ENCODE data around the gene SGK1. TPM values are rescaled to one million over a fixed set of nuclear protein-coding genes. Genes with fewer than 3 reads are reported as not detected.
"Not testable (repeated sequence)": the region's sequence is repeated elsewhere in the genome, so short reads cannot be mapped to it uniquely, and the experiment has no call there.

Gene SGK1
- total RNA-seq, 6 experiments from 2014 or later: 15.9 to 149 (median 43.0) TPM

GRCh38 chr6:134321246-134321645 is 3.3 kb upstream of the SGK1 start:
- TF ChIP-seq CTCF (IDR thresholded peaks at IDR 0.05) (no peak), POLR2A (IDR thresholded peaks at IDR 0.05) (no peak)
- no peaks in the 10 kb centered on the region for H3K36me3 ChIP-seq
- no peak for ATAC-seq

GRCh38 chr6:134319686-134320085 is 1.8 kb upstream of the SGK1 start:
- 47% methylated on average over 2 of the region's 2 CpGs for WGBS (ENCODE audit: insufficient coverage, low coverage, low lambda C conversion rate, missing lambda C conversion rate)
- DNase-seq; H3K9me3 ChIP-seq; H3K4me3 ChIP-seq; H3K36me3 ChIP-seq; H3K27ac ChIP-seq; H3K27me3 ChIP-seq; H3K4me1 ChIP-seq; intact Hi-C loops (cut with DNase I); ATAC-seq: not testable (repeated sequence)

More at GRCh38 chr6:134321246-134321645, 3.3 kb upstream of the SGK1 start:
- no peaks in the 10 kb centered on the region for H3K27me3 ChIP-seq
- intact Hi-C loops (cut with DNase I): no loop called here
- no peaks in the 10 kb centered on the region for H3K9me3 ChIP-seq
- no peak overlapping the region for H3K27ac ChIP-seq
- H3K4me3 ChIP-seq: no peak overlapping the region
- peaks cover 0 to 9% (median 2%) of the 10 kb centered on the region in 4 donors for H3K4me1 ChIP-seq
- WGBS (ENCODE audit: insufficient coverage, low coverage, low lambda C conversion rate, missing lambda C conversion rate): 55% methylated on average over 3 of the region's 3 CpGs
- DNase-seq: no peak

GRCh38 chr6:134318974-134319281 is 1.0 kb upstream of the SGK1 start:
- Histone ChIP-seq H3K36me3 (no peaks in the 10 kb centered on the region), H3K4me3 (no peak overlapping the region), H3K9me3 (no peaks in the 10 kb centered on the region), H3K27me3 (no peaks in the 10 kb centered on the region), H3K4me1 (peaks cover 0 to 9% (median 2%) of the 10 kb centered on the region in 4 donors), H3K27ac (no peak overlapping the region)
- intact Hi-C loops (cut with DNase I): no loop called here
- TF ChIP-seq POLR2A (IDR thresholded peaks at IDR 0.05) (no peak), CTCF (IDR thresholded peaks at IDR 0.05) (no peak)
- no peak for DNase-seq
- ATAC-seq: no peak
- WGBS (ENCODE audit: insufficient coverage, low coverage, low lambda C conversion rate, missing lambda C conversion rate): 89% methylated on average over 1 of the region's 1 CpG

GRCh38 chr6:134318236-134318973 is 493 bp upstream of the SGK1 start:
- Histone ChIP-seq H3K4me3 (no peak overlapping the region), H3K27ac (no peak overlapping the region), H3K4me1 (peaks cover 0 to 9% (median 2%) of the 10 kb centered on the region in 4 donors), H3K9me3 (no peaks in the 10 kb centered on the region), H3K36me3 (no peaks in the 10 kb centered on the region), H3K27me3 (no peaks in the 10 kb centered on the region)
- WGBS (ENCODE audit: insufficient coverage, low coverage, low lambda C conversion rate, missing lambda C conversion rate): 19% methylated on average over 8 of the region's 8 CpGs
- no peak for TF ChIP-seq CTCF (IDR thresholded peaks at IDR 0.05)
- TF ChIP-seq POLR2A (IDR thresholded peaks at IDR 0.05): no peak
- intact Hi-C loops (cut with DNase I): no loop called here
- DNase-seq: no peak
- no peak for ATAC-seq

- Histone ChIP-seq H3K36me3 (no peaks in the 10 kb centered on the region), H3K4me3 (peak overlapping the region in 2 of 3 donors; percentile 39 to 46), H3K27ac (no peak overlapping the region), H3K4me1 (peaks cover 0 to 9% (median 2%) of the 10 kb centered on the region in 4 donors), H3K9me3 (no peaks in the 10 kb centered on the region), H3K27me3 (no peaks in the 10 kb centered on the region)
- TF ChIP-seq POLR2A (IDR thresholded peaks at IDR 0.05) (no peak), CTCF (IDR thresholded peaks at IDR 0.05) (no peak)
- no peak for ATAC-seq
- intact Hi-C loops (cut with DNase I): no loop called here
- 53% methylated on average over 6 of the region's 6 CpGs for WGBS (ENCODE audit: insufficient coverage, low coverage, low lambda C conversion rate, missing lambda C conversion rate)
- no peak for DNase-seq
Measured at GRCh38 chr6:134316733-134317431, 1.0 kb downstream of the SGK1 start.
